CD14-positive monocyte (primary cell): ENCODE results near the gene ACHE. TPM values are rescaled to one million over a fixed set of nuclear protein-coding genes. Genes with fewer than 3 reads are reported as not detected.
A peak's percentile ranks its signal among the peaks of the same experiment; 100 is the strongest.

Experiments used
- DNase-seq, 3 donors: peaks; one replicate each; pipeline ENCODE4 v3.0.0-alpha.2; 2011 to 2022
- H2AFZ ChIP-seq: 2 replicates; pipeline ENCODE4 v1.6.0; 2012; ENCODE audit warnings: mild to moderate bottlenecking, low read depth, low read length, inconsistent platforms; ENCODE audit not compliant: insufficient read depth, poor library complexity, severe bottlenecking
- H3K27ac ChIP-seq, 2 donors: 1 replicate in 1 of 2; 2 replicates in 1 of 2; pipeline ENCODE4 v1.5.1; 2012 to 2013; ENCODE audit warnings: low read length in 2 of 2, control low read depth in 1 of 2, inconsistent platforms in 1 of 2, low read depth in 1 of 2, mild to moderate bottlenecking in 1 of 2
- H3K27me3 ChIP-seq, 2 donors: one replicate each; pipeline versions ENCODE4 v1.6.0 to v1.6.1; 2011 to 2013; ENCODE audit warnings: low read length in 2 of 2; ENCODE audit not compliant: control insufficient read depth in 2 of 2, insufficient read depth in 2 of 2
- H3K36me3 ChIP-seq, 2 donors: replicated peaks in 1 of 2; 1 replicate in 1 of 2; 2 replicates in 1 of 2; pipeline versions ENCODE4 v1.5.1 to v1.6.1; 2012 to 2013; ENCODE audit warnings: low read length in 2 of 2, control low read depth in 1 of 2, inconsistent platforms in 1 of 2, mild to moderate bottlenecking in 1 of 2; ENCODE audit not compliant: insufficient read depth in 2 of 2, control insufficient read depth in 1 of 2
- H3K4me1 ChIP-seq, 2 donors: 1 replicate in 1 of 2; 2 replicates in 1 of 2; pipeline versions ENCODE4 v1.5.1 to v1.6.1; 2012 to 2013; ENCODE audit warnings: low read length in 2 of 2, control low read depth in 1 of 2, inconsistent platforms in 1 of 2, mild to moderate bottlenecking in 1 of 2, moderate library complexity in 1 of 2; ENCODE audit not compliant: insufficient read depth in 2 of 2, control insufficient read depth in 1 of 2
- H3K4me2 ChIP-seq: replicated peaks from 2 replicates; pipeline ENCODE3; 2012; ENCODE audit warnings: low read length, moderate library complexity, mild to moderate bottlenecking; ENCODE audit not compliant: poor library complexity, severe bottlenecking; ENCODE audit errors: extremely low read depth
- H3K4me3 ChIP-seq, 3 experiments: fragments of 200-600 bp in 1 of 3; sonication (generic) in 1 of 3; replicated peaks in 1 of 3; 1 replicate in 2 of 3; 2 replicates in 1 of 3; pipeline ENCODE4 v1.5.1; 2011 to 2013; ENCODE audit warnings: low read length in 3 of 3, mild to moderate bottlenecking in 3 of 3, control low read depth in 2 of 3, low read depth in 2 of 3, inconsistent platforms in 1 of 3, moderate library complexity in 1 of 3
- H3K79me2 ChIP-seq: 2 replicates; pipeline ENCODE4 v1.6.0; 2012; ENCODE audit warnings: mild to moderate bottlenecking, control low read depth, inconsistent platforms, low read length, moderate library complexity; ENCODE audit not compliant: insufficient read depth
- H3K9ac ChIP-seq: 2 replicates; pipeline ENCODE4 v1.6.0; 2017; ENCODE audit warnings: low read length, mild to moderate bottlenecking; ENCODE audit not compliant: insufficient read depth, poor library complexity, severe bottlenecking
- H3K9me3 ChIP-seq, 2 donors: replicated peaks in 1 of 2; 1 replicate in 1 of 2; 2 replicates in 1 of 2; pipeline versions ENCODE4 v1.5.1 to v1.6.1; 2012 to 2013; ENCODE audit warnings: low read length in 2 of 2, control low read depth in 1 of 2; ENCODE audit not compliant: control insufficient read depth in 1 of 2, insufficient read depth in 1 of 2
- H4K20me1 ChIP-seq: 2 replicates; pipeline ENCODE4 v1.6.0; 2012; ENCODE audit warnings: mild to moderate bottlenecking, low read length, control low read depth, moderate library complexity; ENCODE audit not compliant: insufficient read depth
- H3K27ac Mint-ChIP-seq, 7 donors: one replicate each; pipeline ENCODE4 v1.8.0; 2020; ENCODE audit warnings: mild to moderate bottlenecking in 7 of 7, mixed read lengths in 7 of 7, moderate library complexity in 6 of 7, inconsistent platforms in 2 of 7
- H3K27me3 Mint-ChIP-seq, 3 donors: one replicate each; pipeline ENCODE4 v1.8.0; 2021 to 2022; ENCODE audit warnings: low read depth in 3 of 3, mild to moderate bottlenecking in 3 of 3, mixed read lengths in 3 of 3, moderate library complexity in 3 of 3, inconsistent platforms in 1 of 3
- H3K36me3 Mint-ChIP-seq, 2 donors: one replicate each; pipeline ENCODE4 v1.8.0; 2020; ENCODE audit warnings: mixed read lengths in 2 of 2, inconsistent platforms in 1 of 2, mild to moderate bottlenecking in 1 of 2
- H3K4me1 Mint-ChIP-seq: one replicate; pipeline ENCODE4 v1.8.0; 2020; ENCODE audit warnings: mild to moderate bottlenecking, mixed read lengths
- H3K4me3 Mint-ChIP-seq, 2 donors: one replicate each; pipeline ENCODE4 v1.8.0; 2020; ENCODE audit warnings: mild to moderate bottlenecking in 2 of 2, mixed read lengths in 2 of 2, moderate library complexity in 1 of 2
- H3K9me3 Mint-ChIP-seq, 7 donors: one replicate each; pipeline ENCODE4 v1.8.0; 2020 to 2022; ENCODE audit warnings: mixed read lengths in 7 of 7, mild to moderate bottlenecking in 6 of 7, moderate library complexity in 6 of 7, inconsistent platforms in 2 of 7
- WGBS: methylation state at CpG from one replicate; pipeline ENCODE4 v1.1.5; 2013; ENCODE audit warnings: missing lambda C conversion rate; ENCODE audit not compliant: insufficient coverage; 5-methylcytosine and 5-hydroxymethylcytosine counted together
- intact Hi-C, 2 donors: fragments of 100-400 bp; cut with micrococcal nuclease; formaldehyde crosslinking; loops; one replicate each; pipeline versions ENCODE4 v1.15.0 to v1.15.1; 2023
- polyA minus RNA-seq: library from RNA; depleted of rRNA, polyadenylated mRNA; stranded (reverse); fragments of >200 nt; gene quantifications from 2 replicates; pipeline ENCODE4 v1.2.3, GENCODE V29; 2012
- polyA plus RNA-seq, 3 donors: library from polyadenylated mRNA; depleted of rRNA in 1 of 3; unstranded in 2 of 3; stranded (reverse) in 1 of 3; fragments of 300-500 nt in 2 of 3; fragments of >200 nt in 1 of 3; fragmentation: Illumina TruSeq in 2 of 3; gene quantifications; 1 replicate in 2 of 3; 2 replicates in 1 of 3; pipeline ENCODE4 v1.2.3, GENCODE V29; 2012 to 2021
- total RNA-seq, 12 experiments: library from RNA in 1 of 12; stranded (reverse) in 1 of 12; fragments of 120-200 nt in 1 of 12; gene quantifications; one replicate each; pipeline ENCODE4 v1.2.4 and lab custom pipeline; 2013 to 2026; ENCODE audit warnings: mixed read lengths in 6 of 12, inconsistent platforms in 1 of 12
- TF ChIP-seq, protein P1 (sequence below): fragments of 200-600 bp; IDR thresholded peaks from one replicate; pipeline ENCODE4 v1.8.0; 2022; ENCODE audit warnings: antibody characterized with exemption, mild to moderate bottlenecking

The ACHE gene
- 0.04 TPM for total RNA-seq (2013)
- under 1 TPM in 1 of 3 donors, not detected in 2; 0.19 TPM for polyA plus RNA-seq
- polyA minus RNA-seq = 0.08 and 0.69 TPM in 2 replicates
- total RNA-seq (lab: John Stamatoyannopoulos, UW) = 0.06 to 0.66 (median 0.34) reads per million in 11 experiments

DNA sequence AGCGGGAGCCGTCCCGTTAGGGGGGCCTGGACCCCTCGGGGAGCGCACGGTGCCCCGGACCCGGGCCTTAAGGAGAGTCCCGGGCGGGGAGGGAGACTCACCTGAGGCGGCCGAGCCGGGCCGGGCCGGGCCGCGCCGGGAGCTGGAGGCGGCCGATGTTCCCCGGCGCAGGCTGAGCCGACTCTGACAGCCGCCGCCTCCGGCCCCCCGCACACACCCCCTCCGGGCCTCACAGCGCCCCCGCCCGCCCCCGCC is at the start of gene ACHE:
TSS of gene ACHE (minus strand) at position 188 of the 255 bp plus-strand sequence. CDS start 1,656 bp downstream, outside the sequence.
- H3K4me1 ChIP-seq = peaks cover 21 to 28% of the 10 kb centered on the region in 2 donors
- H3K27ac ChIP-seq = no peak within 1 kb of the TSS
- peak within 1 kb of the TSS; percentile 27 for H3K9ac ChIP-seq
- peaks cover 18% of the 10 kb centered on the region for H3K4me1 Mint-ChIP-seq
- intact Hi-C loops = no loop called here
- H3K9me3 Mint-ChIP-seq = peaks cover 0 to 21% (median 14%) of the 10 kb centered on the region in 7 donors
- peaks cover 64 to 90% (median 73%) of the 10 kb centered on the region in 3 donors for H3K27me3 Mint-ChIP-seq
- no peaks in the 10 kb centered on the region for H4K20me1 ChIP-seq
- no peaks in the 10 kb centered on the region for H3K79me2 ChIP-seq
- peak within 1 kb of the TSS in 2 of 3 experiments; percentile 2 to 68 for H3K4me3 ChIP-seq
- no peaks in the 10 kb centered on the region for H3K36me3 ChIP-seq
- 3% methylated on average over 10 of the region's 32 CpGs for WGBS
- TF ChIP-seq, protein P1, sequence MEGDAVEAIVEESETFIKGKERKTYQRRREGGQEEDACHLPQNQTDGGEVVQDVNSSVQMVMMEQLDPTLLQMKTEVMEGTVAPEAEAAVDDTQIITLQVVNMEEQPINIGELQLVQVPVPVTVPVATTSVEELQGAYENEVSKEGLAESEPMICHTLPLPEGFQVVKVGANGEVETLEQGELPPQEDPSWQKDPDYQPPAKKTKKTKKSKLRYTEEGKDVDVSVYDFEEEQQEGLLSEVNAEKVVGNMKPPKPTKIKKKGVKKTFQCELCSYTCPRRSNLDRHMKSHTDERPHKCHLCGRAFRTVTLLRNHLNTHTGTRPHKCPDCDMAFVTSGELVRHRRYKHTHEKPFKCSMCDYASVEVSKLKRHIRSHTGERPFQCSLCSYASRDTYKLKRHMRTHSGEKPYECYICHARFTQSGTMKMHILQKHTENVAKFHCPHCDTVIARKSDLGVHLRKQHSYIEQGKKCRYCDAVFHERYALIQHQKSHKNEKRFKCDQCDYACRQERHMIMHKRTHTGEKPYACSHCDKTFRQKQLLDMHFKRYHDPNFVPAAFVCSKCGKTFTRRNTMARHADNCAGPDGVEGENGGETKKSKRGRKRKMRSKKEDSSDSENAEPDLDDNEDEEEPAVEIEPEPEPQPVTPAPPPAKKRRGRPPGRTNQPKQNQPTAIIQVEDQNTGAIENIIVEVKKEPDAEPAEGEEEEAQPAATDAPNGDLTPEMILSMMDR = no peak
- H3K9me3 ChIP-seq = peaks cover 0 to 13% of the 10 kb centered on the region in 2 donors
- H3K27me3 ChIP-seq = peaks cover 27 to 80% of the 10 kb centered on the region in 2 donors
- H2AFZ ChIP-seq = peak within 1 kb of the TSS; percentile 50
- peaks cover 9 to 15% of the 10 kb centered on the region in 2 donors for H3K36me3 Mint-ChIP-seq
- peak within 1 kb of the TSS; percentile 66 to 87 (median 76) for H3K27ac Mint-ChIP-seq
- H3K4me3 Mint-ChIP-seq = peak within 1 kb of the TSS; percentile 71 to 94
- peak within 1 kb of the TSS; percentile 72 for H3K4me2 ChIP-seq
- no peak for DNase-seq

DNA sequence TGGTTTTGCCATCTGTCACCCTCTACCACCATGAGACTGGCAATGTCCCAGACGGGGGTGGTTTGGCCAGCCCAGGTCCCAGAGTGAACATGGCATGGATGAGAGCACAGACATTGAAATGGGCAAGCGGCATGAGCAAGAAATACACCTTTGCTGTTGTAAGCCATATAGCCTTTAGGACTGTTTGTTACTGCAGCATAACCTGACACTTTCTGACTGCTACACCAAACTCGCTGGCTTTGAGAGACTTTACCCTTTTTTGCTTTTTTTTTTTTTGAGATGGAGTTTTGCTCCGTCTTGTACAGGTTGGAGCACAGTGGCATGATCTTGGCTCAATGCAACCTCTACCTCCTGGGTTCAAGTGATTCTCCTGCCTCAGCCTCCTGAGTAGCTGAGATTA is 48.5 kb upstream of the ACHE start:
- peaks cover 10 to 21% (median 18%) of the 10 kb centered on the region in 3 donors for H3K27me3 Mint-ChIP-seq
- Histone ChIP-seq H3K27me3 (peaks cover 0 to under 1% of the 10 kb centered on the region in 2 donors), H3K9me3 (peaks cover under 1 to 6% of the 10 kb centered on the region in 2 donors), H3K9ac (no peak overlapping the region), H3K4me3 (no peak overlapping the region), H3K4me2 (no peak overlapping the region), H2AFZ (no peak overlapping the region), H3K27ac (no peak overlapping the region), H3K4me1 (no peaks in the 10 kb centered on the region), H3K79me2 (no peaks in the 10 kb centered on the region), H3K36me3 (no peaks in the 10 kb centered on the region), H4K20me1 (no peaks in the 10 kb centered on the region)
- H3K36me3 Mint-ChIP-seq = no peaks in the 10 kb centered on the region
- DNase-seq = no peak
- 88% methylated on average over 2 of the region's 4 CpGs for WGBS
- no peak overlapping the region for H3K27ac Mint-ChIP-seq
- TF ChIP-seq, protein P1 = no peak
- no peaks in the 10 kb centered on the region for H3K4me1 Mint-ChIP-seq
- H3K9me3 Mint-ChIP-seq = peaks cover 5 to 27% (median 21%) of the 10 kb centered on the region in 7 donors
- H3K4me3 Mint-ChIP-seq = no peak overlapping the region
- intact Hi-C loops = no loop called here
